GM18517 (cell line): ENCODE measurements around the gene TTC7B.
"Not testable (repeated sequence)": the region's sequence is repeated elsewhere in the genome, so short reads cannot be mapped to it uniquely, and the experiment has no call there.

ENCODE experiments used
- ATAC-seq: cut with Tn5 transposase; IDR thresholded peaks from one replicate; pipeline ENCODE4 v1.9.1; 2021; ENCODE audit warnings: mild to moderate bottlenecking, moderate library complexity; ENCODE audit not compliant: unreplicated experiment

The TTC7B gene

DNA sequence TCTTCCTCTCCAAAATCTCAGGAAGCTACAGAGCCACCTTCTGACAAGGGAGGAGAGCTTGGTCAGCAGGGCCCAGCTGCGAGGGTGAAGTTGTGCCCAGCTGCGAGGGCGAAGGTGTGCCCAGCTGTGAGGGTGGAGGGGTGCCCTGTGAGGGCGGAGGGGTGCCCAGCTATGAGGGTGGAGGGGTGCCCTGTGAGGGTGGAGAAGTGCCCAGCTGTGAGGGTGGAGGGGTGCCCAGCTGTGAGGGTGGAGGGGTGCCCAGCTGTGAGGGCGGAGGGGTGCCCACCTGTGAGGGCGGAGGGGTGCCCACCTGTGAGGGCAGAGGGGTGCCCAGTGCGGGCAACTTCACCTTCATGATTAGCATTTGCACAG is 20.4 kb upstream of the TTC7B start:
- ATAC-seq: no peak

GRCh38 chr14:90831821-90832220 is 15.6 kb upstream of the TTC7B start:
- no peak for ATAC-seq

- ATAC-seq: no peak
These were observed 14.9 kb upstream of the TTC7B start for GRCh38 chr14:90830931-90831701.

- no peak for ATAC-seq
These were observed 13.4 kb upstream of the TTC7B start for GRCh38 chr14:90829677-90830076.

- peak; percentile 38 for ATAC-seq
These were observed 12.6 kb upstream of the TTC7B start for GRCh38 chr14:90828642-90829487.

DNA sequence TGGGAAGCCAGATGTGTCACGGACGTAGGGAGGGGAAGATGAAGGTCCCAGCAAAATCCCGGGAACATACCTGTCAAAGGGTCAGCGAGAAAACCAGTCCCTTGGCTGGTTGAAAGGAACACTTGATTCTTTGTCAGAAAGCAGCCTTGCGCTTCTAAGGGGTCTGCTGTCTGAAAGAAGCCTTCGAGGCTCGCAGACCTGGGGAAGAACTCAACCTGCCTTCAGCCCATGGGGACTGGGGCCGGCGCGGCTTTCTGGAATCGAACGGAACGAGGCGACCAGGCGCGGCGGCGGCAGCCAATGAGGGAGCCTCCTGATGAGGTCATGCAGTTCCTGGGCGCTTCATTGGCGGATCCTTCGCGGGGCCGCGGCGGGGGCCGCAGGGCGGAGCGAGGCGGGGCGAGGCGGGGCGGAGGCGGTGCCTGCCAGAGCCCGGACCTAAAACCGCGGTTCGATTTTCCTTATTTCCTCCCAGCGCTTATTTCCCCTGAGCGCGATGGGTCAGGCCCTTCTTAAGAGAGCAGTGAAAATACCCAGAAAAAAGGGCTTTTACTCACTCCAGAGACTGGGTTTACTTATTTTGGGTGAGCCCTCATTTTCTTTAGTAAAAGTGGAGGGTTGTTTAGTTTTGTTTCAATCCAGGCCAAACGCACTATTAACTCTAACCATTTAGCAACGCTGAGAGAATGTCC is 11.8 kb upstream of the TTC7B start:
- ATAC-seq: peak; percentile 96

DNA sequence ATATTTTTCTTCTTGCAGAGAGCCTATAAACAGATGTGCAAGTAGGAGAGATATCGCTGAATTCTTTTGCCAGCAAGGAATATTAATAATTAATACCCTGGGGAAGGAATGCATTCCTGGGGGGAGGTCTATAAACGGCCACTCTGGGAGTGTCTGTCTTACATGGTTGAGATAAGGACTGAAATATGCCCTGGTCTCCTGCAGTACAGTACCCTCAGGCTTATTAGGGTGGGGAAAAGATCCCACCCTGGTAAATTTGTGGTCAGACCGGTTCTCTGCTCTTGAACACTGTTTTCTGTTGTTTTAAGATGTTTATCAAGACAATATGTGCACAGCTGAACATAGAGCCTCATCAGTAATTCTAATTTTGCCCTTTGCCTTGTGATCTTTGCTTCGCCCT is 7.3 kb upstream of the TTC7B start:
- ATAC-seq: not testable (repeated sequence)

DNA sequence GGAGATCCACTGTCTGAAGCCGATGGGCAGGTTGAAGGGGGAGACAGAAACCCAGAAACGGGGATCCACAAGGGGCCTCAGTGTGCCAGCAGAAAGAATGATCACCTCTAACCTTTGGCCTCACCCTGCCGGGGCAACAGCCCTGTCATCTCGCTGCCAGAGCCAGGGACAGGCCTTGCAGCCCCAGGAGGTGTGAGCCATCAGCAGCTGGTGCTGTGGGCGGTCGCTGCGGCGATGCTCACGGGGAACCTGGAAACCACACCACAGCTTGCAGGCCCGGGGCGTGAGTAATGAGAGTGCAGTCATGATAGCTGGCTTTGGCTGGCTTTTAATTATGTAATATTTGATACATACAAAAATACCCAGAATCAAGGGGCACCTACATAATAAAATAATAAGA is 4.7 kb upstream of the TTC7B start:
- peak; percentile 64 for ATAC-seq

DNA sequence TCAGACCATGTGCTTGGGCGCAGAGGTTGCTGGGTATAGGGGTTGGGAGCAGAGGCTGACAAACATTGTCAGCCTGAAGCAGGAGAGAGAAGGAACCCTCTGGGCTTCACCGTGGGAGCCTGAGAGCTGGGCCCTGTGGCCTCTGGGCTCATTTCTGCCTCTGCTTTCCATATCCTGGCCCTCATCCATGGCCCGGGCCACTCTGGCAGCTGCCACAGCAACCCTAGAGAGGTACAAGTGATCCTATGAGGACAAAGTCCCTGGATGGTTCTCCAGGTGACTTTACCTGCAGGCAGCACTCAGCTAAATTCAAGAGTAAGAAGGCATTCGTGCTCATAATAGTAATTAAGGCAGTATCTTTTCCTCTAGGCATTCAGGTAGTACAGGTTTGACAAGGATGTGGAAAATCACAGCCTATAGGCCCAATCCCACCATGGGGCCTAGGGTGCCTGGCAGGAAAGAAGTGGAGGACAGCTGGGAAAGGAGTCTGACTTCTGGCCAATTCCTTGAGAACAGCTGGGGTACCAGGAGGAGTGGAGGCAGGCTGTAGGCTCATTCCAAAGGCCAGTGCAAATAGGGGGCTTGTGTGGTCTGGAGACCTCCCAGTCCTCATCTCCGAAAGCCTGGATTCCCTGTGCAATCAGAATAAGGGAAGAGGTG is 3.6 kb upstream of the TTC7B start:
- ATAC-seq: no peak

- no peak for ATAC-seq
These were observed 2.5 kb upstream of the TTC7B start for GRCh38 chr14:90818715-90819114.

- no peak for ATAC-seq
These were observed 629 bp upstream of the TTC7B start for GRCh38 chr14:90816681-90817436.

GRCh38 chr14:90815572-90815821 is 733 bp downstream of the TTC7B start:
- ATAC-seq: no peak

DNA sequence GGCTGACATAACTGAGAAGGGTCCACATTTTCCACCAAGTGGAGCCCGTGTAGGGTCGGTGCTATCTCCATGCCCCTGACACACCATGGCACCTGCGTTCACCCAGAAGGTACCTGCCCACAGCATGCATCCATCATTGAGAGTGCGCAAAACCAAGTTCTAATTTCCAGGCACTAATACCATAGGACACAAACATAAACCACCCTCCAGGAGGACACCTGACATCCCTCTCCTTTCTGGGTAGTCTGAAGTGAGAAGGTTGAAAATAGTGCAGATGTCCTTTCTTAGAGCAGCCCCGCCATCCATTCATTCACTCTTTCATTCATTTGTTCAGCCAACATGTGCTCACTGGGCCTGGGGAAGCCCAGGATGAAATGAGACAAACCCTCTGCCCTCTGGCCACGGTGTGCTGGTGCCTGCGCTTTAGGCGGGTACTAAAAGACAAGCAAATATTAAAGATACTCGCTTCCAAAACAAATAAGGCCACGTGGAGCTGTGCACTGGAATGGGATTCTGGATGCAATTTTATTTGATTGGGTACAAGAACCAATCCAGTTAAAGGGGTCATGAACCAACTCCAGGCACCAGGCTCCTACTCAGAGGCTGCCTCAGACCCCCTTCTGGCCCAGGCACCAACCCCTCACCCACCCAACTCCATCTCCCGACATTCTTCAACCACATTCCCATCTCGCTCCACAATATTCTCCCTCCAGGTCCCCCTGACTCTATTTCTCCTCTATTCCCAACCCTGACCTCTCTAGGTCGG is 1.2 kb downstream of the TTC7B start:
- ATAC-seq: no peak

GRCh38 chr14:90813442-90813841 is 2.8 kb downstream of the TTC7B start:
- ATAC-seq: no peak

GRCh38 chr14:90812109-90812508 is 4.1 kb downstream of the TTC7B start:
- ATAC-seq: no peak

- ATAC-seq: no peak
These were observed 4.6 kb downstream of the TTC7B start for GRCh38 chr14:90811641-90812040.

DNA sequence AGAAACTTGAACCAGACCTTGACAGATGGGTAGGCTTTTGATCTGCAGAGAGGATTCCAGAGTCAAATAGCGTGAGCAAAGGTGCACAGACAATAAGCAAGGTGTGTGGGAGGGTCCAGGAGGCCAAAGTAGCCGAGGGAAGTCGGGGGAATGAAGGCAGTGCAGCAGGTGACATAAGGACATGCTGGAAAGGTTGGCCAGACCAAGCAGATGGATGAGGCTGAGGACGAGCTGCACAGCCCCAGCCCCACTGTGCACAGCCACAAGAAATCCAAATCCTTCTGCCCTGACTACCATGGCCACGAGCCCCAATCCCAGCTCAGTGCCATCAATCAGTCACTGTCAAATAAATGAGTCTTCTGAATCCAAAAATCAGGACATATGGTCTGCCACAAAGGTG is 5.4 kb downstream of the TTC7B start:
- ATAC-seq: no peak

DNA sequence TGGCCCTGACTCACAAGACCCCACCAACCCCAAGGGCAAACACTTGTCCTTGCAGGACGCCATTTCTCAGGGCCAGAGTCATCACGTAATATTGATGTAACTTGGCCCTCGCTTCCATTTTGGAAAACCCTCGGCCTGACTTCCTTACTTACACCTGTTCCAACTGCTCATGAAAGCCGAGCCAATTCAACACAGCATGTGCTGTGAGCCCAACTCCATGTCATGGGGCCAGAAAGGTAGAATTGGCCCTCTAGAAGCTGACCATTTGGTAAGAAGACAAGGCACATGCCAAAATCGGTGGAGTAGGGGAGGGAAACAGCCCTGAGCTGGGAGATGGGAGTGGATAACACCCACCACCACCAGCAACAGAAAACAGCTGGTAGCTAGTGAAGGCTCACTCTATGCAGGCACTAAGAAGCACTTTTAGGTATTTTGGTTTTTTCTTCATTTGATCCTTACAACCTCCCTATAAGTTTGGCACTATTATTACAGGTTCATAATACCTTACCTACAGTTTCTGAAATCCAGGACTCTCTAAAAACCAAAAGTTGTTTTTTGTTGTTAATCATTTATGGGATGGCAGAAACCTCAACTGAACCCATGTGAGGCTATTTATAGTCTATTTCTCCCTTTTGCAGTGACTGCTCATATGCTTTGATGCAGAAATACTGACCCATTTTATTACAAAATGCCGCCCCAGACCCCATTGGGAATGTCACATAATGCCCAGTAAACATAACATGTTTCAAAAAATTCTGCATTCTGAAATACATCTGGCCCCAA is 6.5 kb downstream of the TTC7B start:
- no peak for ATAC-seq
